HG03066 (cell line): Measurements from ENCODE around the gene PYURF.
"Not testable (repeated sequence)": the region's sequence is repeated elsewhere in the genome, so short reads cannot be mapped to it uniquely, and the experiment has no call there.

Source experiments
- ATAC-seq: cut with Tn5 transposase; IDR thresholded peaks from one replicate; pipeline ENCODE4 v1.9.1; 2021; ENCODE audit warnings: low read depth; ENCODE audit not compliant: unreplicated experiment

Gene PYURF, protein sequence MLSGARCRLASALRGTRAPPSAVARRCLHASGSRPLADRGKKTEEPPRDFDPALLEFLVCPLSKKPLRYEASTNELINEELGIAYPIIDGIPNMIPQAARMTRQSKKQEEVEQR

DNA sequence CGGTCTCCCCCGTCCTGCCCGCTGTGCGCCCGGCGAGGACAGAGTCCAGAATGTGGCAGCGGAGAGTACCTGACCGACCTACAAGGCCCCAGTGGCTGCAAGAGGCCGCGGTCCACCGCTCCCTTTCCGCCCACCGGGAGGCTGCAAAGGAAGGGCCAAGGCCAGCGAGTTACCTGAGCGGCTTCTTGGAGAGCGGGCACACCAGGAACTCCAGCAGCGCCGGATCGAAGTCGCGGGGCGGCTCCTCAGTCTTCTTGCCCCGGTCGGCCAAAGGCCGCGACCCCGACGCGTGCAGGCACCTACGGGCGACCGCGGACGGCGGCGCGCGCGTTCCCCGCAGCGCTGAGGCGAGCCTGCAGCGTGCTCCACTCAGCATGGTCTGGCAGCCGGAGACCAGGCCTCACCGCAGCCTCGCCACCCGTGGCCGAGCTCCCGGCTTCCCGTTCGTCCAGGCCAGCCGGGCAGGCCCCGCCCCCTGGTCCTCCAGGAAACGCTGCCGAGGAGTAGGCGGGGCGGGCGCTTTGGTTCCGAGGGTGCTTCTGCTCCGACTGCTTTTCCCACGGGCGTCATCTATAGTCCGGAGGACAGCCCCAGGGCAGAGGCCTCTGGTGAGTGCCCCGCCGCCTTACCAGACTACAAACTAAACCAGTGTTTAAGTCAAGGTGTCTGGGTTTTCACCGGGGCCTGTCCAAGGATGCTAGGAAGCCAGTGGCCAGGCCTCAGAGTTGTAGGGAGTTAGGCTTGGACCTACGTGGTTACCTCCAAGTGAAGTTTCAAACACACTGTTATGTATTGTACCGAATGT lies at the start of gene PYURF:
Gene PYURF (minus strand): TSS at position 452 of the 805 bp plus-strand sequence. CDS start 76 bp downstream, at position 376.
- peak; percentile 82 for ATAC-seq

DNA sequence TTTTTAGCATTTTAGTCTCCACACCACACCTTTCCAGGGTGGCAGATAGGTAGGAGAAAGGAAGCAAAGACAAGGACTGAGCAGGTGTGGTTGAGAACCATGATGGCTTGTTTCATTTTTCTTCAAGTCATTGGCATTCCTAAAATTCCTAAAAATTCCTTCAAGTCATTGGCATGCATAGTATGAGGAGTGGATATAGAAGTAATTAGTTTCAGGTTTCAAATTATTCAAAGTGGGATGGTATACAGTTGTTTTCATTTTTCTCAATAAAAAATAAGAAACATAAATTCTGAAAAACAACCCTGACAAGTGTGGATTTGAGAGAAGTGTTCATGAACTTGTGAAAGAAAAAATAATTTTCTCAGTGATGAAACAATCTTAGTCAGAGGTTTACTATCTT lies 46.4 kb upstream of the PYURF start:
- ATAC-seq = no peak

DNA sequence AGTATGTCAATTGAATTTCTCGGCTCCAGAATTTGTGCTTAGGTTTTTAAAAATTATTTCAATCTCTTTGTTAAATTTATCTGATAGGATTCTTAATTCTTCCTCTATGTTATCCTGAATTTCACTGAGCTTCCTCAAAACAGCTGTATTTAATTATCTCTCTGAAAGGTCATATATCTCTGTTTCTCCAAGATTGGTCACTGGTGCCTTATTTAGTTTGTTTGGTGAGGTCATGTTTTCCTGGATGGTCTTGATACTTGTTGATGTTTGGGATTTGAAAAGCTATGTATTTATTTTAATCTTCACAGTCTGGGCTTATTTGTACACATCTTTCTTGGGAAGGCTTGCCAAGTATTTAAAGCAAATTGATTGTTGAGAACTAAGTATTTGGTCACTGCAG lies 44.0 kb upstream of the PYURF start:
- ATAC-seq = no peak

DNA sequence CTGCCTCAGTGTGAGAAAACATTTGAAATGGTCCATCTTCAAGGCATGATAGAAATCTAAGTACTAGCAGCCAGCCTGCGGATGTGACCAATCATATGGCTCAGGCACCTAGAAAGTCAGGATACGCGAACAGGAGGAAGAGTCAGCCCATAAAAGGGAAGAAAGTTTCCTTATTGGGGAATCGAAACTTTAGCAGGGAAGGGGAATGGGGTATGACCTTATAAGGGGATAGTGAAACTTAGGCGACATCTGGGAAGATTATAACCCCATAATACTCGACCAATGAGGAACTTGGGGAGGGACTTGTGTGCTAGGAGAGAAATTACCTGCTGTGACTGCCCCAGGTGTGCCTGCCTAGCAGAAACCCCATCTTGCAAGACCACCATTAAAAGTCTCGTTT lies 26.2 kb upstream of the PYURF start:
- no peak for ATAC-seq

DNA sequence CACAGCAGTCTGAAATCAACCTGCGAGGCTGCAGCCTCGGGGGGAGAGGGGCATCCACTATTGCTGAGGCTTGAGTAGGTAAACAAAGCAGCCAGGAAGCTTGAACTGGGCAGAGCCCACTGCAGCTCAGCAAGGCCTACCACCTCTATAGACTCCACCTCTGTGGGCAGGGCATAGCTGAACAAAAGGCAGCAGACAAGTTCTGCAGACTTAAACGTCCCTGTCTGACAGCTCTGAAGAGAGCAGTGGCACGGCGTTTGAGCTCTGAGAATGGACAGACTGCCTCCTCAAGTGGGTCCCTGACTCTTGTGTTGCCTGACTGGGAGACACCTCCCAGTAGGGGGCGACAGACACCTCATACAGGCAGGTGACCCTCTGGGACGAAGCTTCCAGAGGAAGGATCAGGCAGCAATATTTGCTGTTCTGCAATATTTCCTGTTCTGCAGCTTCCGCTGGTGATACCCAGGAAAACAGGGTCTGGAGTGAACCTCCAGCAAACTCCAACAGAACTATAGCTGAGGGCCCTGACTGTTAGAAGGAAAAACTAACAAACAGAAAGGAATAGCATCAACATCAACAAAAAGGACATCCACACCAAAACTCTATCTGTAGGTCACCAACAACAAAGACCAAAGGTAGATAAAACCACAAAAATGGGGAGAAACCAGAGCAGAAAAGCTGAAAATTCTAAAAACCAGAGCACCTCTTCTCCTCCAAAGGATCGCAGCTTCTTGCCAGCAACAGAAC lies 15.9 kb upstream of the PYURF start:
- not testable (repeated sequence) for ATAC-seq

DNA sequence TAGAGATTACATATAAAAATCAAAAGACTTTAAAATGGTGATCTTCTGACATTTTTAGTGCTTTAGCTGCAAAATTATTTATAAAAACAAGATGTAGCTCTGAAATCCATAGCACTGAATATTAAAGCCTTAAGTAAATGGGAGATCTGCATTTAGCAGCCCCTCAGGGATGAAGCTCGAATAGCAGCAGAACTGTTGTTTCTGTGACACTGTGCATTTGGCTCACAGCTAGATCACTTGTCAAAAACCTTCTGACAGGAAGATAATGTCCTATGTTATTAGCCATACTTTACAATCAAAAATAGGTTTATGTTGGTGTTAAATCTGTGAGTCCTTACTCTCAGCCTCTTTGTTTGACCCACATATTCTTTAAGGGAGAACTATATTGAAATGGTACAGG lies 14.1 kb upstream of the PYURF start:
- no peak for ATAC-seq

DNA sequence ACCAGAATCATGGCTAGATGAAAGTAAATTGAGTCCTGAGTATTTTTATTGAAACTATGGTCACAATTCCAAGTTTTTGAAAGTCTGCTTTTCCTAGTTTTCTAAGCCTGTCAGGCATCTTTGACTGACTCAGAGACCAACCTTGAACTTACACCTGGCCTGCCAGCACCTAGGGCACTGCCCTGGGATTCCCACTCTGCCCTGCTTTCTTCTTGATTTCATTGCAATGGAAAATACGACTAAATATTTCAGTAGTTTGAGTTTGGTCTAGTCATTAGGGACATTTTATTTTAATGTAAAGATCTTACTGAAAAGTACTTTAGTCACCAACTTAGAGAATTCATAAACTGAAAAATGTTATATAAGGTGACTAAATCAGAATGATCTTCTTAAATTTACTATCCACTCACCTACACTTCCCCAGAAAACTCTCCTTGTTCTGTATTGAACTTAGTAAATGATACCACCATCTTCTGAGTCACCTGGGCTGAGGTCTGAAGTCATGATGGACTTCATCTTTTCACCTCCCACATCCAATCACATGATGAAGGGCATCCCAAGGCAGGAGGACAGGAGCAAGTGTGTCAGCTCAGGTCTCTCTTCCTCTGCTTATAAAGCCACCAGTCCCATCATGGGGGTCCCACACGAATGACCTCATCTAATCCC lies 11.6 kb upstream of the PYURF start:
- ATAC-seq = no peak

DNA sequence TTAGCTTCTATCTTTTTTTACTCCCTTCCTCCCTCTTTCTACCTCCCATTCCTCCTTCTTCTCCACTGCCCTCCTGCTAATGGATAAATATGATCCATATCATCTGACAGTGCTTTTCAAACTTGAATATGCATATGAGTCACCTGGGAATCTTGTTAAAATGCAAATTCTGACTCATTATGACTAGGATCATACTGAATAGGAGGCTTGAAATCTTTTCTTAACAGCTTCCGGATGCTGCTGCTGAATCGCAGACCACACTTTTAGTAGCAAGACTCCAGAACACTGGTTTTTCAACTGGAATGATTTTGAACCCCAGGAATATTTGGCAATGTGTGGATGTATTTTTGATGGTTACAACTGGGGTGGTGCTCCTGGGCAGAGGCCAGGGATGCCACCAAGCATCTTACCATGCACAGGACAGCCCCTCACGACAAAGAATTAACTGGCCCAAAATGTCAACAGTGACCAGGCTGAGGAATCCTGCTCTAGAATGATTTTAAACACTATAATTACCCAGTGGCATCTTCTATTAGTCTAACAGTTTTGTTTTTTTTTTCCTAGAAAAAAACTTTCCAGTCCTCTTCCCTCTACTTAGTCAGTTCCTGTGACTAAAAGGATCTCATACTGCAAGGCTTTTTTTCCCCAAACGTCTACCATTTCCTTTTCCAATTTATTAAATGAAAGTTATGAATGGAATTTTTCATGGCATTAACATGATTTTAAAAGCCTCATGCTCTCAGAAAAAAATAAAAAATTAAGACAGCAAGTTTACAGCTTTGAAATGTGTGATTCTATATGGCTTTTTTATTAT lies 10.6 kb upstream of the PYURF start:
- no peak for ATAC-seq

DNA sequence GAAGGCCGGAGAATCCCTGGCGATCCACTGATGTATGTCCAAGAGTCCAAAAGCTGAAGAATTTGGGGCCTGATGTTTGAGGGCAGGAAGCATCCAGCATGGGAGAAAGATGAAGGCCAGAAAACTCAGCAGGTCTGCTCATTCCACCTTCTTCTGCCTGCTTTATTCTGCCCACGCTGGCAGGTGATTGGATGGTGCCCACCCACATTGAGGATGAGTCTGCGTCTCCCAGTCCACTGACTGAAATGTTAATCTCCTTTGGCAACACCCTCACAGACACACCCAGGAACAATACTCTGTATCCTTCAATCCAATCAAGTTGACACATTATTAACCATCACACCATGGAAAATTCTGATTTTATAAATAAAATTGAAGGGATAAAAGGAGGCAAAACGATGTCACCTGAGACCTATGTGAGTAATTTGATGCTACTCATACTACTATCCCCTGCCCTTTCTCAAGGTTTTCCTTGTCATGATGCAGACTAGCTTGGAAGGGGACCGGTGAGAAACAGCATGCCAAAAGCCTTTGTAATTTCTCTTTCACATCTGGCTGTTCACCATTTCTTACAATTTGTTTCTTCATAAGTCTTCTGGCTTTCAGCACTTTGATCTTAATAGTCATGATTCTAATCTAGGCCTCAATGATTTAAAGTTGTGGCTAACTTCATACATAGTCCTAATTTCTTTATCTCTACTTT lies 9.7 kb upstream of the PYURF start:
- ATAC-seq = no peak

DNA sequence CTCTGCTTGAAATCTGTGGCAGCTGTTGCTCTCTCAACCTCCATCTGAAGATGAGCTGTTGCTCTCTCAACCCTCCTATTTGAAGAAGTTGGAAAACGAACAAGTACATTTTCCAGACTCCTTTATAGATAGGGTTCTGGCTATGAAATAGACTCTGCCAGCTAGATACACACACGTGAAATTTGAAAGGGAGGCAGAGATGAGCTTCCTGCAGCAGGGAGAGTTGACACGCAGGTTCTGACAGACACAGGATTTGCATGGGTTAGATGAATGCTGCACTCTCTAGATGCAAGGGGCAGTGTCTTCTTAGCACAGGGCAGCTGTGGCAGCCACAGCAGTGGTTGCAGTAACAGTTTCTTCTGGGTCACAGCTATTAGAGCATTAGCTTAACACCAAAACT lies 8.0 kb upstream of the PYURF start:
- no peak for ATAC-seq

DNA sequence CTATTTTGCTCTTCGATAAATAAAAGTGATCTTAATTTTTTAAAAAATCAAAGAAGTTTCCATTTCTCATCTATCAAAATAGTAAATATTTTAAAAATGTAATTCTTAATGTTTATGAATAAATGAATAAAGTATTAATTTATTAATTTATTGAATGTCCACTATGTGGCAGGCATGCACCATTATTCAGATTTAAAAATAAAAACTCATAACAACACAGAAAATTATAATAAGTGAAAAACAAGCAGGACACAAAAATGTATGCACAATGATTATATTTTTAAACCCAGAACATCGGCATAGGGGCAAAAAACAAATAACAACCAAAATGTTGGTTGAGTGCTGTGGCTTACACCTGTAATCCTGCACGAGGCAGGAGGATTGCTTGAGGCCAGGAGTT lies 5.3 kb upstream of the PYURF start:
- ATAC-seq = no peak

DNA sequence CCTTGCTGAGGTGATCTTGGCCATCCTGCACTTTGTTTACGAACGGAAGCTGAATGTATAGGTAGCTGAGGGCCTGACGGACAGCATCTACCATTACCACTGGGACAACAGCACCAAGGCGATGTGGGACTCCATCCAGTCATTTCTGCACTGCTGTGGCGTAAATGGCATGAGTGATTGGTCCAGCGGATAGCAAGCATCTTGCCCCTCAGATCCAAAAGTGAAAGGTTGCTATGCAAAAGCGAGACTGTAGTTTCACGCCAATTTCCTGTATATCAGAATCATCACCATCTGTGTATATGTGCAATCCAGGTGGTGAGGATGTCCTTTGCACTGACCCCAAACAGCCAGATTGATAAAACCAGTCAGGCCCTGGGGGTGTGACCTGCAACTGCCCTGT lies 4.2 kb upstream of the PYURF start:
- ATAC-seq = no peak

DNA sequence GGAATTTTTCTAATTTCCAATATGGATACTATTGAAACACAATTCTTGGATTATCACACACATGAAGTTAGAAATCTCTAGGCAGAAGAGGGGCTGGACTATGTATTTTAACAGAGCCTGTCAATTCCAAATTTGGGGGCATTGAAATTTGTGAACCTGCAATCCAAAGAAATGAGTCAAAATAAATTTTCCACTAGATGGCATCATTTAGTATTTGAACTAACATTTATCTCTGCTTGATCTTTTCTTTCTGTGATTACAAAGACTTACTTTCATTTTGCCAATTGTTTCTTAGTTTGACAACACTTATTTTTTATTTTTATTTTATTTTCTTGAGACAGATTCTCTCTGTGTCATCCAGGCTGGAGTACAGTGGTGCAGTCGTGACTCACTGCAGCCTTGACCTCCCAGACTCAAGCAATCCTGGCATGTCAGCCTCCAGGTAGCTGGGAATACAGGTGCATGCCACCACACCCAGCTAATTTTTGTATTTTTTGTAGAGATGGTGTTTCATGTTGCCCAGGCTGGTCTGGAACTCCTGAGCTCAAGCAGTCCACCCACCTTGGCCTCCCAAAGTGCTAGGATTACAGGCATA lies 2.7 kb upstream of the PYURF start:
- no peak for ATAC-seq

DNA sequence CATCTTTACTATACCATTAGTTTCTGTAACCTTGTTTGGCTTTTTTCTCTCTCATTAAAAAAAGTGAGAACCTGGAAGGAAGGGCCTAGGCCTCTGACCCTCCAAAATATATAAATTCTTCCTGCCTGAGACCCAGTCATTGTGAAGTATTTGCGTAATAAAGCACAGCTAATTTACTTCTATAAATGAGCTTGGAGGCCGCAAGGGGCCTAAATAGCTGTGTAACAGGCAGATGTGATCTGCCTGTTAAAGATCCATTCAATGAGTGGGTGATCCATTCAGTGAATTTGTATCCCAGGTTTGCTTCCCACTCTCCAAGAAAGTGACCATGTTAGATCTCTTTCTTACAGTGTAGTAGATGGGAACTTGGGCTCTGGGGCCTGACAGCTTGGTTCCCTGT lies 595 bp upstream of the PYURF start:
- ATAC-seq = no peak

DNA sequence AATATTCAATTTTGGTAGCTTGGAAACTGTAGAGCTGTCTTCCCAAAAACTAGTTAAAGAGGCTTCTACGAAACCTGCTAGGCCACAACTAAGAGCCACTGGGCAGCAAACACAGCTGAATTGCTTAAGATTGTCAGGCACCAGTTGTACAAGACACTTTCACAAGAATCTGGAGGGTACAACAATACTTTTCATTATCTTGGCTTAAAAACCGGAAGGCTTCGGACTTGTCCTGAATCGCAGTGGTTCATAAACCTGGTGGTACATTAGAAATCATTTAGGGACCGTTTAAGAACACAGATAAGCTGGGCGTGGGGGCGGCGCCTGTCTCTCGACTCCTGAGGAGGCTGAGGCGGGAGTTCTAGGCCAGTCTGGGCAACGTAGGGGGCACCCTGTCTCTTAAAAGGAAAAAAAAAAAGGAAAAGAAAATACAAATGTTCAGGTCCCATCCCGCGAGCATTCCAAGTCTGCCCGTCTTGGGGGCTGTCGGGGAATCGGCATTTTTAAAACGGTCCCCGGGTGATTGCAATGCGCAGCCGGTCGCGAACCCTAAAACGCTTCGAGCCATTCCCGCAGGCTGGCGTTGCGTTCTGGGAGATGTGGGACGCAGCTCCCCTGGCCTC lies 763 bp downstream of the PYURF start:
- peak; percentile 30 for ATAC-seq

DNA sequence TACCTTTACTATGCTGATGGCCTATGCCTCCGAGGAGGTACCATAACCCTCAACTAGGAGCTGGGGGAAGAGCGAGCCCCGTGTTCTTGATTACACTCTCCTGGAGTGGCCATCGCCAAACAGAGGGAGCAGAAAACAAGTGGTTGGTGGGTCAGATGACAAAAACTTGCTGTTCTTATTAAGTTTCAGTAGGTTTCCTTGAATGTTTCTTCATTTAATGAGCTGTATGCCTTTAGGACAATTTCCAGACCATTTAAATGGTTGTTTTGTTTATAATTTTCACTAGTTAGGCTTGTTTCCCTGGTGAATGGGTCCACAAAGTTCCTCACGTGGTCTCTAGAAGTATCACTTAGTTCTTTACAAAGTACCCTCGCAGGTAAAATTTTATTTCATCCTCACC lies 4.7 kb downstream of the PYURF start:
- no peak for ATAC-seq

DNA sequence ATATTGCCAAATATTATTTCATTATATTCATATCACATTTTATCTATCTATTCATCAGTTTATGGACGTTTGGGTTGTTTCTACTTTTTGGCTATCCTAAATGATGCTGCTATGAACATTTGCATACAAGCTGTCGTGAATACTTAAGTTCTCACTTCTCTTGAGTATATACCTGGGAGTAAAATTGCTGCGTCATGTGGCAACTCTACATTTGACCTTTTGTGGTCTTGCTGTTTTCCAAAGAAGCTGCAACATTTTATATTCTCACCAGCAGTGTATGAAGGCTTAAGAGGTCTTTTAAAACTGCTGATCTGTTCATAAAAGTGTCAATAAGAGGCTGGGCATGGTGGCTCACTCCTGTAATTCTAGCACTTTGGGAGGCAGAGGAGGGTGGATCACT lies 5.8 kb downstream of the PYURF start:
- no peak for ATAC-seq

DNA sequence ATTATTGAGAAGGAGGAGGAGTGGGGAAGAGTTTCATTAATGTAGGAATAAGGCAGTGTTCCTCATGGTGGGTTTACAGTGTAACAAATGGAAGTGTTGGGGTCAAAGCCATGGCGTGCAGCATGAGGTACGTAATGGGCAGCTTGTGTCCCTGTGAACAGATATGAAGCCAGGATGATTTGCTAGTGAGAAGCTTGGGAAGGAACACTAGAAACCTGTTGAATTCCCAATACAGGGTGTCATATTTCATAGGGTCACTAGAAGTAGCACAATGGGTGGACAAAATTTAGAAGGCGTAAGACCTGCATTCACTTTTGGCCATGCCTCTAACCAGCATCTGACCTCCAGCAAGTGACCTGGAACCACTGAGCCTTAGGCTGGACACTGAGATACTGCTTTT lies 6.8 kb downstream of the PYURF start:
- ATAC-seq = no peak
